ENCODE data around the gene MARCHF10. TPM values are rescaled to one million over a fixed set of nuclear protein-coding genes. Genes with fewer than 3 reads are reported as not detected.
"Not testable (repeated sequence)": the region's sequence is repeated elsewhere in the genome, so short reads cannot be mapped to it uniquely, and the experiment has no call there.

The MARCHF10 gene
- total RNA-seq, 2 experiments from 2014 or later = not detected

- CTCF ChIA-PET = no interaction called here
- POLR2A ChIA-PET = no interaction called here
- H3K4me3 Mint-ChIP-seq = no peak overlapping the region
Measured at GRCh38 chr17:62692721-62693431, 115.2 kb downstream of the MARCHF10 start.

GRCh38 chr17:62692159-62692651 lies 115.9 kb downstream of the MARCHF10 start:
- intact Hi-C loops (cut with DNase I, micrococcal nuclease) = no loop called here
- ATAC-seq (ENCODE audit: poor library complexity) = no peak
- H3K4me1 Mint-ChIP-seq (ENCODE audit: low read depth) = no peaks in the 10 kb centered on the region

More at GRCh38 chr17:62692721-62693431, 115.2 kb downstream of the MARCHF10 start:
- Mint-ChIP-seq H3K4me1 (ENCODE audit: low read depth) (no peaks in the 10 kb centered on the region), H3K9me3 (no peaks in the 10 kb centered on the region), H3K36me3 (ENCODE audit: low read depth) (no peaks in the 10 kb centered on the region), H3K27ac (no peak overlapping the region), H3K27me3 (peaks cover 11% of the 10 kb centered on the region)
- intact Hi-C loops (cut with DNase I, micrococcal nuclease) = no loop called here
- H3K9me3 ChIP-seq (ENCODE audit: control insufficient read depth in 1 of 2, insufficient read depth in 1 of 2, low read length in 2 of 2) = no peaks in the 10 kb centered on the region
- H3K4me1 ChIP-seq (ENCODE audit: insufficient read depth, low read length) = no peaks in the 10 kb centered on the region
- TF ChIP-seq, protein P1, sequence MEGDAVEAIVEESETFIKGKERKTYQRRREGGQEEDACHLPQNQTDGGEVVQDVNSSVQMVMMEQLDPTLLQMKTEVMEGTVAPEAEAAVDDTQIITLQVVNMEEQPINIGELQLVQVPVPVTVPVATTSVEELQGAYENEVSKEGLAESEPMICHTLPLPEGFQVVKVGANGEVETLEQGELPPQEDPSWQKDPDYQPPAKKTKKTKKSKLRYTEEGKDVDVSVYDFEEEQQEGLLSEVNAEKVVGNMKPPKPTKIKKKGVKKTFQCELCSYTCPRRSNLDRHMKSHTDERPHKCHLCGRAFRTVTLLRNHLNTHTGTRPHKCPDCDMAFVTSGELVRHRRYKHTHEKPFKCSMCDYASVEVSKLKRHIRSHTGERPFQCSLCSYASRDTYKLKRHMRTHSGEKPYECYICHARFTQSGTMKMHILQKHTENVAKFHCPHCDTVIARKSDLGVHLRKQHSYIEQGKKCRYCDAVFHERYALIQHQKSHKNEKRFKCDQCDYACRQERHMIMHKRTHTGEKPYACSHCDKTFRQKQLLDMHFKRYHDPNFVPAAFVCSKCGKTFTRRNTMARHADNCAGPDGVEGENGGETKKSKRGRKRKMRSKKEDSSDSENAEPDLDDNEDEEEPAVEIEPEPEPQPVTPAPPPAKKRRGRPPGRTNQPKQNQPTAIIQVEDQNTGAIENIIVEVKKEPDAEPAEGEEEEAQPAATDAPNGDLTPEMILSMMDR (IDR thresholded peaks at IDR 0.05) = no peak
- no peaks in the 10 kb centered on the region for H3K27me3 ChIP-seq (ENCODE audit: control insufficient read depth in 1 of 2, insufficient read depth in 2 of 2, low read length in 2 of 2)
- ATAC-seq (ENCODE audit: poor library complexity) (no peak), DNase-seq (no peak)
- H3K36me3 ChIP-seq (ENCODE audit: insufficient read depth, low read length) = no peaks in the 10 kb centered on the region
- no peak overlapping the region for H3K4me3 ChIP-seq (ENCODE audit: low read length)
- H3K27ac ChIP-seq (ENCODE audit: low read depth in 1 of 2, low read length in 2 of 2) = no peak overlapping the region

GRCh38 chr17:62691589-62691915 lies 116.6 kb downstream of the MARCHF10 start:
- intact Hi-C loops (cut with DNase I, micrococcal nuclease); H3K27me3 ChIP-seq (ENCODE audit: control insufficient read depth in 1 of 2, insufficient read depth in 2 of 2, low read length in 2 of 2); H3K36me3 ChIP-seq (ENCODE audit: insufficient read depth, low read length); H3K27me3 Mint-ChIP-seq; H3K9me3 Mint-ChIP-seq; H3K4me1 Mint-ChIP-seq (ENCODE audit: low read depth); DNase-seq; POLR2A ChIA-PET; H3K4me1 ChIP-seq (ENCODE audit: insufficient read depth, low read length); ATAC-seq (ENCODE audit: poor library complexity); H3K4me3 Mint-ChIP-seq; H3K27ac ChIP-seq (ENCODE audit: low read depth in 1 of 2, low read length in 2 of 2); H3K4me3 ChIP-seq (ENCODE audit: low read length); H3K36me3 Mint-ChIP-seq (ENCODE audit: low read depth); H3K27ac Mint-ChIP-seq; H3K9me3 ChIP-seq (ENCODE audit: control insufficient read depth in 1 of 2, insufficient read depth in 1 of 2, low read length in 2 of 2): not testable (repeated sequence)
- CTCF ChIA-PET = interaction anchor here (0.7 kb wide), 2 partner anchors 571 to 715 kb away, joined by 3 to 5 read pairs; no protein-coding TSS in a partner anchor

More at GRCh38 chr17:62692159-62692651, 115.9 kb downstream of the MARCHF10 start:
- no peak overlapping the region for H3K4me3 ChIP-seq (ENCODE audit: low read length)
- ChIA-PET POLR2A (no interaction called here), CTCF (interaction anchor here (0.7 kb wide), 1 partner anchor 715 kb away, joined by 5 read pairs; no protein-coding TSS in a partner anchor)
- no peak overlapping the region for H3K4me3 Mint-ChIP-seq
- no peaks in the 10 kb centered on the region for H3K9me3 Mint-ChIP-seq
- no peak overlapping the region for H3K27ac Mint-ChIP-seq
- no peaks in the 10 kb centered on the region for H3K9me3 ChIP-seq (ENCODE audit: control insufficient read depth in 1 of 2, insufficient read depth in 1 of 2, low read length in 2 of 2)
- no peaks in the 10 kb centered on the region for H3K4me1 ChIP-seq (ENCODE audit: insufficient read depth, low read length)
- H3K27me3 ChIP-seq (ENCODE audit: control insufficient read depth in 1 of 2, insufficient read depth in 2 of 2, low read length in 2 of 2) = no peaks in the 10 kb centered on the region
- H3K36me3 ChIP-seq (ENCODE audit: insufficient read depth, low read length) = no peaks in the 10 kb centered on the region
- peaks cover 7% of the 10 kb centered on the region for H3K27me3 Mint-ChIP-seq
- H3K27ac ChIP-seq (ENCODE audit: low read depth in 1 of 2, low read length in 2 of 2) = no peak overlapping the region
- H3K36me3 Mint-ChIP-seq (ENCODE audit: low read depth) = no peaks in the 10 kb centered on the region
- TF ChIP-seq, protein P1 (IDR thresholded peaks at IDR 0.05) = no peak
- no peak for DNase-seq
